Ectodermal cell (in vitro differentiated cells): ENCODE results near the gene IMPACT.

Experiments used
- H3K27ac ChIP-seq: 2 replicates; pipeline ENCODE4 v1.7.0; 2013; ENCODE audit warnings: mild to moderate bottlenecking, low read depth, low read length; ENCODE audit not compliant: insufficient read depth, poor library complexity, severe bottlenecking
- H3K27me3 ChIP-seq: 2 replicates; pipeline ENCODE4 v1.7.0; 2013; ENCODE audit warnings: mild to moderate bottlenecking, low read length; ENCODE audit not compliant: insufficient read depth, control insufficient read depth, poor library complexity, severe bottlenecking
- H3K36me3 ChIP-seq: one replicate; pipeline ENCODE4 v1.7.0; 2013; ENCODE audit warnings: low read length; ENCODE audit not compliant: control insufficient read depth, insufficient read depth
- H3K4me1 ChIP-seq: one replicate; pipeline ENCODE4 v1.7.0; 2013; ENCODE audit warnings: low read length; ENCODE audit not compliant: control insufficient read depth, insufficient read depth
- H3K4me3 ChIP-seq: 2 replicates; pipeline ENCODE4 v1.7.0; 2013; ENCODE audit warnings: low read depth, low read length, control low read depth; ENCODE audit not compliant: insufficient read depth
- H3K9me3 ChIP-seq: 2 replicates; pipeline ENCODE4 v1.7.0; 2013; ENCODE audit warnings: mild to moderate bottlenecking, low read length, moderate library complexity; ENCODE audit not compliant: control insufficient read depth
- WGBS, 2 experiments: methylation state at CpG; one replicate each; pipeline ENCODE4 v1.1.7; 2013; ENCODE audit warnings: missing lambda C conversion rate in 2 of 2; 5-methylcytosine and 5-hydroxymethylcytosine counted together

The IMPACT gene

GRCh38 chr18:24494586-24494985 is 68.1 kb downstream of the IMPACT start:
- Histone ChIP-seq H3K27me3 (no peaks in the 10 kb centered on the region), H3K4me1 (no peaks in the 10 kb centered on the region), H3K27ac (no peak overlapping the region), H3K4me3 (no peak overlapping the region), H3K36me3 (no peaks in the 10 kb centered on the region), H3K9me3 (no peaks in the 10 kb centered on the region)
- 94 to 100% methylated on average over 2 of the region's 2 CpGs for WGBS, 2 experiments

DNA sequence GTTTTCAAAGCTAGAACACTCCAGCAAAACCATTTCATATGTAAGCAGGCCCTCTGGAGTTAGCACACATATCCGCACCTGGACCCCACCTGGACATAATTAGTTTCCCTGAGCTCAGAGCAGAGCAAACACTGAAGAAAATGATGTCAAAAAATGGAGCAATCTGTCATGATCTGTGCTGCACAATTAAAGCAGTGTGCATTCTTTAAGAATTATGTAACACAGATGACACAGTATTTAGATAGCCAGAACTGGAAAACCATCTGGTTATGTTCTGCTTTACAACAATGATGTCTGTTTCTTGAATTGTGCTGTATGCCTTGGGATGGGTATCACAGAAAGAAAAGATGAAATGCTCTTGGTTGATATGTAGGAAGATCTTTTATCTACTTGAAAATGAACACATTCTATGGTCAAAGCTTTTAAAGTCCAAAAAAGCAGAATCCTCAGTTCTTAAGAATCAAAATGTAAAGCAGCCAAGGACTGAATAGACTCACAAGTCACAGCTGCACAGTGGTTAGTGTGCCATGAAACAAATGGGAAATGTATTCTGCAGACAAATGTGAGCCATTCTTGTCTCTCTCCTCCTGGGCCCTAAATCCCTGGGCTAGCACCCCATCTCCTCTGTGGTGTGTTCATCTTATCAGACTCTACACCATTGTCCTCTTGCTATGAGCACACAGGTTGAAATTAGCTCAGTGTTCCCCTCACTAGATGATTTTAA is 70.7 kb downstream of the IMPACT start:
- H3K27ac ChIP-seq: no peak overlapping the region
- H3K9me3 ChIP-seq: no peaks in the 10 kb centered on the region
- no peak overlapping the region for H3K4me3 ChIP-seq
- 94 to 95% methylated on average over 1 of the region's 1 CpG for WGBS, 2 experiments
- H3K4me1 ChIP-seq: no peaks in the 10 kb centered on the region
- no peaks in the 10 kb centered on the region for H3K27me3 ChIP-seq
- no peaks in the 10 kb centered on the region for H3K36me3 ChIP-seq

DNA sequence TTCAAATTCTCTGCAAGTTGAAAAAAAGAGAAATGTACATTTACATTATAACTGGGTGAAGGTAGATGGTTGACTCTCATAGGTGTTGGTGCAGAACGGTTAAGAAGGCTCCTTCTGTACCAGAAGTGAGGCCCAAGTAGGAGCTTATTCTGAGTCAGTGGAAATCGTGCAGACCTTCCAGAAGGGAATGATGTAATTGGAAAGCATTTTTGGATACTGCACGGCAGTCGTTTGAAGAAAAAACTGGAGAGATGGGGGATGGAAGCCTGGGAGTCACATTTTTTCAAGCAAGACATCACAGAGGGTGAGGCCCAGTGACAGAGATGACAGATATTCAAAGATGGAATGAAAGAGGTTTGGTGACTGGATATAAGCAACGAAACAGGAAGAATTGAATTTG is 73.3 kb downstream of the IMPACT start:
- Histone ChIP-seq H3K27ac (no peak overlapping the region), H3K9me3 (no peaks in the 10 kb centered on the region), H3K4me1 (no peaks in the 10 kb centered on the region), H3K36me3 (no peaks in the 10 kb centered on the region), H3K27me3 (no peaks in the 10 kb centered on the region), H3K4me3 (no peak overlapping the region)
- 93% methylated on average over 5 of the region's 5 CpGs for whole genome bisulfite sequencing, 2 experiments

DNA sequence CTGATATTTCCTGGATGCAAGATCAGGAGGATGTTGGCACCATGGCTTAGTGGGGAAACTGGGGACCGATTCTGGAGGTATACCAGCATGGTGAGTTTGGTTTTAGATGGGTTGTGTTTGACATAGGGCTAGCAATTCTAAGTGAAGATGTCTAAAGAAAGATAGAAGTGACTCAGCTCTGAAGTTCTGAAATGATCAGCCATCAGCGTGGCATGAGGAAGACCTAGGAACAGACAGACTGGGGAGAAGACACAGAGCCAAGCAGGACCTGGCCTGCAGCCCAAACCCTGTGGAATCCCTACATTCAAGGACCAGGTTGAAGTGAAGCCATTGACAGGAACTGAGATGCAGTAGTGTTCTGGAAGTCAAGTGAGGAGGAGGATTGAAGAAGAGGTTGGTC is 73.7 kb downstream of the IMPACT start:
- WGBS, 2 experiments: 93 to 96% methylated on average over 2 of the region's 2 CpGs

GRCh38 chr18:24500766-24501165 is 74.3 kb downstream of the IMPACT start:
- Histone ChIP-seq H3K4me1 (no peaks in the 10 kb centered on the region), H3K27ac (no peak overlapping the region), H3K4me3 (no peak overlapping the region), H3K36me3 (no peaks in the 10 kb centered on the region), H3K27me3 (no peaks in the 10 kb centered on the region), H3K9me3 (no peaks in the 10 kb centered on the region)
- 94 to 97% methylated on average over 6 of the region's 6 CpGs for WGBS, 2 experiments

More for the DNA sequence above, 73.7 kb downstream of the IMPACT start:
- H3K27me3 ChIP-seq: no peaks in the 10 kb centered on the region
- H3K27ac ChIP-seq: no peak overlapping the region
- no peak overlapping the region for H3K4me3 ChIP-seq
- H3K36me3 ChIP-seq: no peaks in the 10 kb centered on the region
- no peaks in the 10 kb centered on the region for H3K9me3 ChIP-seq
- no peaks in the 10 kb centered on the region for H3K4me1 ChIP-seq

GRCh38 chr18:24502667-24503523 is 76.4 kb downstream of the IMPACT start:
- Histone ChIP-seq H3K4me3 (no peak overlapping the region), H3K27me3 (no peaks in the 10 kb centered on the region)

More at GRCh38 chr18:24502667-24503523, 76.4 kb downstream of the IMPACT start:
- H3K9me3 ChIP-seq: no peaks in the 10 kb centered on the region
- no peak overlapping the region for H3K27ac ChIP-seq
- WGBS, 2 experiments: 79 to 85% methylated on average over 7 of the region's 7 CpGs
- no peaks in the 10 kb centered on the region for H3K36me3 ChIP-seq
- H3K4me1 ChIP-seq: no peaks in the 10 kb centered on the region
